Superior temporal gyrus (tissue), 1 donor: ENCODE data around the gene TRIM62.
"Not testable (repeated sequence)": the region's sequence is repeated elsewhere in the genome, so short reads cannot be mapped to it uniquely, and the experiment has no call there.

Source experiments
- DNase-seq: peaks from one replicate; pipeline ENCODE4 v3.0.0-alpha.2; 2016; ENCODE audit errors: extremely low spot score

Gene TRIM62

DNA sequence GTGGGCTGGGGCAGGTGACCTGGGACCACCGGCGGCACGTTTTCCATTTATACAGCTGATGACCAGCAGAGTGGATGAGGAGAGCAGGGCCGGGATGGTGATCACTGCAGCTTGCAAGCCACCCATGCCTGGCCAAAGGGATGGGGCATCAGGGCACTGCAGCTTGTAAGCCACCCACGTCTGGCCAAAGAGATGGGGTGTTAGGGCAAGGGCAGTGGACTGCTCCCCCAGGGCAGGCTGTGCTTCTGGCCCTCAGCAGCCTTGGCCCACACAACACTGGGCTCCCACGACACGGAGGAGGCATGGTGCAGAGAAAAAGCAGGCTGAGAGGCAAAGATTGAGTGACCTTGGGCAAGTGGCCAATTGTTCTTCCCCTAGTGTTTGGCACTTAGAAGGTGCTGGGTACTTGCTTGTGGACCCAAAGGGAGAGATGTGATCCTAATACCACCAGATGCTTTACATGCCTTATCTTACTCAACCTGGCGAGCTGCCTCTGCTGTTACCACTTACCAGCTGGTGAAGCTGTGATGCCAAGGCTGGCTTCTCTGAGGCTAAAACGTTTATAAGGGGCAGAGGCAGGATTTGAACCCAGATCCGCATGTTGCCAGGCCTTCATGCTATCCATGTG is 48.3 kb downstream of the TRIM62 start:
- DNase-seq = no peak

DNA sequence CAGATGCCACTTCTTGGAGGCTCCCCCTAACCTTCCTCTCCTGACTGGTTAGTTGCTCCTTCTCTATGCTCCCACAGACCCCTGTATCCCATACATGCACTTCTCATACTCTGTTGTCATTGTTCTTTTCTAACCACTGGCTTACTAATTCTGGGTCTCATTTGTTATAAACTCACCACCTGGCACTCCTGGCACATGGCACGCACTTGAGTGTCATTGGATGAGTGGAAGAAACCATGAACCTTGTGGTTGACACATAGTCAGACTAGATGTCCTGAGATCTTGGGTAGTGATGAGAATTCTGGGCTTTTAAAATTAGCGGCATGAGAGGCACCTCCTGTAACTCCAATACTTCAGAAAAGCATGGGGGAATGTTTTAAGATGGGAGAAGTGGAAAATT is 49.3 kb downstream of the TRIM62 start:
- no peak for DNase-seq

DNA sequence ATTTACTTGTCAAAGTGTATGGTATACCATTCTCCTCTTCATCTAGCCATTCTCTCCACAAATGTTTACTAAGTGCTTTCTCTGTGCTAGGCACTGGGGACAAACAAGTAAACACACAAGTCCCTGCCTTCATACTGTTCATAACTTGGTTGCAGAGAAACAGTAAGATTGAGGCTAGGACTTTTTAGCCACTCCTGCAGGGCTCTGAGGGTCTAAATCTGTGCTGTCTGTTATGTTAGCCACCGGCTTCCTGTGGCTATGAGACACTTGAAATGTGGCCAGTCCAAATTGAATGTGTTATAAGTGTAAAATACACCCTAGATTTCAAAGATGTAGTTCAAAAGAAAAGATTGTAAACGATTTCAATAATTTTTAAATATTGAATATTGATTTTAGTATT is 50.7 kb downstream of the TRIM62 start:
- no peak for DNase-seq

DNA sequence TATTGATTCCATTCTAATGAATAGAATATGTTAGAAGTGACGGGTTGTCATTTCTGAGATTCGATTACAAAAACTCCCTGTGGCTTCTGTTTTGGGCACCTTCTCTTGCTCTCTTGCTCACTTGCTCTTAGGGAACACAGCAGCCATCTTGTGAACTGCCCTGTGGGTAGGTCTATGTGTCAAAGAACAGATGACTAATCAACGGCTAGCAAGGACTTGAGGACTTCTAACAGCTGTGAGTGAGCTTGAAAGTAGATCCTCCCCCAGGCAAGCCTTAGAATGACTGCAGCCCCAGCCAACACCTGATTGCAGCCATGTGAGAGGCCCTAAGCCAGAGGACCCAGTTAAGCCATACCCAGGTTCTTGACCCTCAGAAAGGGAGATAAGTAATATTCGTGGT is 51.5 kb downstream of the TRIM62 start:
- DNase-seq = no peak

DNA sequence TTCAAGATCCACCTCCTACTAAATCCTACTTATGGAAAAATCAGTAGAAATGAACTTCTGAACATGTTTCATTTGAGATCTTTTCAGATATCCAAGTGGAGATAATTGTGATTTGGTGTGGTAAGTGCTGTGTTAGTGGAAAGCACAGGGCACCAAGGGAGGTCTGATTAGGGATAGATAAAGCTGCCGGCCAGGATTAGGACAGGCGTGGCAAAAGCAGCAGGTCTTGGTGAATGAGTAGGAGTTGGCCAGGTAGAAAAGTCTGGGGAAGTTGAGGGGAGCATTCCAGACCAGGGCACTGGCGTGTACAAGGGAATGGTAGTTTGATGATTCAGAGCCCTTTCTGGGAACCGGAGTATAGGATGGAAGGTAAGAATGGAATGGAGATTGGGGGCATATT is 53.1 kb downstream of the TRIM62 start:
- DNase-seq = no peak

DNA sequence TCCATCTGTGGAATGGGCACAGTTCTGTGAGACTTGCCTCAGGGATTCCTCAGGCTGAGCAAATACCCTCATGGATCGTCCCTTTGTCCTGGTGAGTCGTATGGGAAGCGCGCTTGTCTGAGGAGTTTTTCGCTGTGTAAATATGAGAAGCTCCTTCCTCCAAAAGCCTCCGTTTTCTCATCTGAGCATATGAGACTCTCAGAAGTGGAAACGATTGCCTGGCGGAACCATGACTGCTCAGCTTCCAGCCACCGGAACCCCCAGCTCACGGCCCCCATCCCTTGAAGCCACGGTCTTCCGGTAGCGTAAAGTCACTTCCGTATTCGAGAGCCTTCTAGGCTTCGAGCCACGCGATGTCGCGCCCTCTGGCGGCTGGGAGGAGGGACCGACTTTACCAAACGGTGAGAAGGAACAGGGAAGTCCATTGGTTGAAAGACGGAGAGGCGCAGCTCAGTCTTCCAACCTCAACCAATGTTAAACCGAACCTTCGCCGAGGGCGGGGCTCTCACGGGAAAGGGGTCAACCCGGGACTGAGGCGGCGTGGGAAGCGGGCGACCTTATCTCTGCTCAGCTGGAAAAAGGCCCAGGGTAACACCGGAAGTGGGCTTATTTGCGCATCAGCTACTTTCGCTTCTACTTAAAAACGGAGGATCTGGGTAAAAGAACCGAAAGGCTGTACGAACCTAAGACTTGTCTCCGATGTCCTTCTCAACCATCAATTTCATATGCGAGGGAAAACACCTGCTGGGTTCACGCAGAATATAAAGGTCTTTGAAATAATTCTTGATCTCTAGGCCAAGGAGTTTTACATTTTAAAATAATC is 54.6 kb downstream of the TRIM62 start:
- peak; percentile 99 for DNase-seq

DNA sequence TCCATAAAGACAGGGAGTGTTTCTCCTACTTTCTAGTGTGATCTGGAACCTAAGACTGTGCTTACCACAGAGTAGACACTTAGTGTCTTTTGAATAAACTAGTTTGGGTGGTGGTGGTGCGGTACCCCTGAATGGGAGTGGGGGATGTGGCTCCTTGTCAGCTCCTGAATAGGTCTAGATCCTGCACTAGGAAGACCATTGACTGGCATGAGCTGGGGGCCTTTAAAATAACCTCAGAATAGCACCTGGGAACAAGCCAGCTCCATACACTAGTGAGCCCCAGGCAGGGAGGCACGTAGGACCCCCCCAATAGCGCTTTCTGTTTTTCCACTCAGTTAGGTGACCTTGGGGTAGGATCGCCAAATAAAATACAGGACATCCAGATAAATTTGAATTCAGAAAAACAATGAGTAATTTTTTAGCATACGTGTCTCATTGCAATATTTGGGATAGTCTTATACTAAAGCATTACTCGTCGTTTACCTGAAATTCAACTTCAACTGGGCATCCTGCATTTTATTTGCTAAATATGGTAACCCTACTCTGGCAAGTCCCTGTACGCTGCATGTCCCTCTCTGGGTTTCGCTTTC is 55.3 kb downstream of the TRIM62 start:
- DNase-seq = no peak

DNA sequence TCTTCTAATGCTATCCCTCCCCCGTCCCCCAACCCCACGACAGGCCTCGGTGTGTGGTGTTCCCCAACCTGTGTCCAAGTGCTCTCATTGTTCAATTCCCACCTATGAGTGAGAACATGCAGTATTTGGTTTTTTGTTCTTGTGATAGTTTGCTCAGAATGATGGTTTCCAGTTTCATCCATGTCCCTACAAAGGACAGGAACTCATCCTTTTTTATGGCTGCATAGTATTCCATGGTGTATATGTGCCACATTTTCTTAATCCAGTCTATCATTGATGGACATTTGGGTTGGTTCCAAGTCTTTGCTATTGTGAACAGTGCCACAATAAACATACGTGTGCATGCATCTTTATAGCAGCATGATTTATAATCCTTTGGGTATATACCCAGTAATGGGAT is 57.2 kb downstream of the TRIM62 start:
- DNase-seq = not testable (repeated sequence)

DNA sequence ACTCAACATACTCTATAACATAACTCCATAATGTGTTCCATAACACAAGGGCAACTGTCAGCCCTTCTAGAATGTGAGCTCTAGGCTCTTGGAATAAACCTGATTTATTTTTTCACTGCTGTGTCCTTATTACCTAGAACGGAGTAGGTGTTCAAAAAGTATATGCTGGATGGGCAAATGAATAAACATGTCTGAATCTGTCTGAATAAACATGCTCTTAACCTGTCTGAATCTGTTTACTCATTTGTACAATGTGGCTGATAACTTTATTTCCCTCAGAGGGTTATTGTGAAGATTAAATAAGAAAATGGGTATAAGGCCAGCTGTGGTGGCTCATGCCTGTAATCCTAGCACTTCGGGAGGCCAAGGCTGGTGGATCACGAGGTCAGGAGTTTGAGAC is 58.6 kb downstream of the TRIM62 start:
- no peak for DNase-seq

DNA sequence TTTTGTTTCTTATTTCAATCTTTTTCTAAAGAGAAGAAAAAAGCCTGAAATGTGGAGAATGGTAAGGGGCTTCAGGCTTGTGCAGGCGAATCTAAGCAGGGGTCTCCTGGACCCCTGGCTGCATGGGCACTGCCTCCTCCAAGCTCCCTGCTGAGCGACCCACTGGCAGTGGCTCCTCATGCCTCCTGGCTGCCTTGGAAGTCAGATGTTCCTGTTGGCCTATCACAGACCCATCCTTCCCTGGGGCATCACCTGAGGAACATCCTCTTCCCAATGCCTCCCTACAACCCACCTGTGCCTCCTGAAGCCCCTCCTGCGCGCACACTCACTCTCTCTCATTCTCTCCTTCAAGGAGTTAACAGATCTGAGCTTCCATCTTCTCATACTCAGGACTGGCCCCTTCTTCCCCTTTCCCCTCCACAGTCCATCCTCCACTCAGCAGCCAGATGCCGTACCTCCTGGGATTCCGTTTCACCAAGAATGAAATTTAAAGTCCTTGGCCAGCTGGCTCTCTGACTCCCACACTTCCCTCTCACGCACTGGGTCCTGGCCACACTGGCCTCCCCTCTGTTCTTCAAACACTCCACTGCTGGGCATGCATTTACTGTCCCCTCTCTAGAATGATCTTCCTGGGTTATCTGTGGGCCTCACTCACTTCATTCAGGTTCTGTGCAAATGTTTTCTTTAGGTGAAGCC is 59.2 kb downstream of the TRIM62 start:
- no peak for DNase-seq

DNA sequence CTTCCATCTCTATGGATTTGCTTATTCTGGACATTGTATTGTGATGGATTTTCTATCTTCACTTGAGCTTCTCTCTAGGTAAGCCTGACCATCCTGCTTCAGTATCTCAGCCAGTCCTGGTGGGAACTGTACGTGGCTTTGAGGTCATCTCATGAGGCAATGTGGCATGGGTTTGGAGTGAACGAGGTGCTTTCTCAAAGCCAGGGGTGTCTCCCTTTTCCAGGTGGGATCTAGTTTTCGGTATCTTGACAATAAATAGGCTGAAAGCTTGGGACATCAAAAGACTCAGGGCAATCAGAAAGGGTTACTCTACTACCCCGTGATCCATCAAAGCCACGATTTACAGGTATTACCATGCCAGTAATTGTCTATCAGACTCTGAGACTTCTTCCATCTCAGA is 60.1 kb downstream of the TRIM62 start:
- no peak for DNase-seq

DNA sequence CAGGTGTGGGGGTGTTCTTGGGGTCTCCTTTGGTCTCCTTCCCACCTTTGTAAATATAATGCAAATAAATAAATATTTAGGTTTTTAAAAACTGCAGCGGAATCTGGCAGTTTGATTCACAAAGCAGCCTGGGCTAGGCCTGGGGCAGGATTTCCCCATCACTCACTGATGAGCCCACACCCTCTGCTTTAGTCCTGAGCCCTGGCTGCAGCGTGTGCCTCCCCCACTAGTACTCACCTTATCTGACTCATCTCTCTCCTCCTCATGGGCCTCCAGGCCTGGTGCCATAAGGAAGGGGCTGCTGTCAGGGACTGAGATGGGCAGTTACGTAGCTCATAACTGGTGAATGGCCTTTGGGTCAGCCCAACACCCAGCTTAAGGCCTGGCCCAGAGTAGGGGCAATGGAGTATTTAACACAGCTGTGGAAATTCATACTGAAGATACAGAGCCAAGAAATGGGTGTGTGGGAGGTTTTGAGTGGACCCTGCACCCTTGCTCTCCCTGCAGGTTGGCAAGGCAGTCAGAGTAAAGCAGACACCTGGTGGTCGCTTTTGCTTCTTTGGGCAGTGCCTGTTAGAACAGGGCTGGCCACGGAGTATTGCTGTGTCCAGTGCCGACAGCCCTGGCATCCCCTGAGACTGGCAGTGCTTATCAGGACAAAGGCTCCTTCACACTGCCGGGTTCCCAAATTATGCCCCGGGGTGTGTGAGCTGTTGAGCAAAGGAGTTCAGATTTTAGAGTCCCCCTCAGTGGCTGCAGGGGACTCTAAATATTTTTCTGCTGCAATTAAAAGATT is 61.2 kb downstream of the TRIM62 start:
- DNase-seq = no peak

DNA sequence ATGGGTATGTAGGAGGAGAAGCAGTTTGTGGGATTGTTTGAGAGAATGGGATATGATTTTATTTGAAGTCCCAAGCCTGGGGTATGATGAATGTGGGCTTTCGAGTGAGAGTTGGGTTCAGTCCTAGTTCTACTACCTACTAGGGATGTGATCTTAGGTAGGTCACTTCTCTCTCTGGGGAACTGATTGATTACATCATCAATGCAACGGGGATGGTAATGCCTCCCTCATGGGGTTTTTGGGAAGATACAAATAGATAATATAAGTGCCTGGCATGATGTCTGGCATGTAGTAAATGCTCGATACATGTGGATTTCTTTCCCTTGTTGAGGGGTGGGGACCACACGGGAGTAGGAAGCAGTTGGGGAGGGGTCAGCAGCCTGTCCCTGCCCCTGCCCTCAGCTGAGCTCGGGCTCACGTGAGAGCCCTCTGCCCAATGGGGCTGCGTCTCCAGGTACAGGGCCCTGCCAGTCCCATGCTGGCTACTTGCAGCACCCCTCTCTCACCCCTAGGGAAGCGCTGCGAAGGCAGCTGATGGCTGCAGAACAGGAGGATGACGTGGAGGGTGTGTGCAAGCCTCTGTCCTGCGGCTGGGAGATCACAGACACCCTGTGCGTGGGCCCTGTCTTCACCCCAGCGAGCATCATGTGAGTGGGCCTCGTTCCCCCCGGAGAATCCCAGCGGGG is 62.2 kb downstream of the TRIM62 start:
- no peak for DNase-seq

DNA sequence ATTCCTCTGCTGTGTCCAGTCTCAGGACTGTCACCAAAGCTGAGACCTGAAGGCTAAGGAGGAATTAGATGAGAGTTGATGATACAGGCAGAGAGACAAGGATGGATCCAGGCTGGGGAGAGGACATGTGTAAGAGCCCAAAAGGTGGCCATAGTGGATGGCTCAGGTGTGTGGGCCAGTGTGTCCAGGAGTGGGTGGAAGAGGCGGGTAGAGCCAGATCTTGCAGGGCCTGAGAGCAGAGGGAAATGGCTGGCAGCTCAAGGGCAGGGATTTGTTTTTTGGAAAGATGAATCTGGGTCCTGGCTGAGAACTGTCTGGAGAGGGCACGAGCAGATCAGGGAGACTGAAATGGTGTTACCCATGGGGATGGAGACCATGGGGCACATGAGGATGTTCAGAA is 62.8 kb downstream of the TRIM62 start:
- DNase-seq = no peak

DNA sequence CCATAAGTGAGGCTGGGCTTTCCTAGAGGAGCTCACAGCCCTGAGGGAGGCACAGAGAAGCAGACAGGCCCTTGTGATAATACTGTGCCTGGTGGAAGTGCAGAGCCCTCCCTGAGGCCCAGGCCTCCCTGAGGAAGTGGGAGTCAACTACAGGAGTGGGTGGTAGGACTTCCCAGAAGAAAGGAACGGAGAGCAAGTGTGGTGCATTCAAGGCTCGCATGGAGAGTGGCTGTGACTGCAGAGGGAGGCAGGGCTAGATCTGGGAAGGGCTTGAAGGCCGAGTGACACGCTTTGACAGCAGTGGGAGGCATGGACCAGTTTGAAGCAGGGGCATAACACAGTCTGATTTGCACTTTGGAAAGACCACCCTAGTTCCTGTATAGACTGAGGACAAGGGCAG is 63.6 kb downstream of the TRIM62 start:
- DNase-seq = no peak

DNA sequence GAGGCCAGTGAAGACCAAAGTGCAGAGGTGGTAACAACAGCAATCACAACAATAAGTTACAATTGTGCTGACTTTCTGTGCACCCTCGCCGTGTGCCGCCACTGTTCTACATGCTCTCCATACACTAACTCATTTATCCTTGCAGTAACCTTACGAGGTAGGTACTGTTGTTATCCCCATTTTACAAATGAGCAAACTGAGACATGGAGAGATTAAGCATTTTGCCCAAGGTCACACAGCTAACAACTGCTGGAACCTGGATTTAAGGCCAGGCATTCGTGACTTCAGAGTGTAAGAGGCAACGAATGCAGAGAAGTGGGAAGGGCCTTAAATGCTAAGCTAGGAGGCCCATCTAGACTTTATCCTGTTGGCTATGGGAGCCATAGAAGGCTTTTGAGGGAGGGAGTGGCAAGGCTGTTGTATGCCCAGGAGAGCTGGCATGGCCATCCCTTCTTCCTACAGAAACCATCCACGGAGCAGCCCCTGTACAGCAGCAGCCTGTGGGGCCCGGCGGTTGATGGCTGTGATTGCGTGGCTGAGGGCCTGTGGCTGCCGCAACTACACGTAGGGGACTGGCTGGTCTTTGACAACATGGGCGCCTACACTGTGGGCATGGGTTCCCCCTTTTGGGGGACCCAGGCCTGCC is 64.3 kb downstream of the TRIM62 start:
- DNase-seq = no peak

DNA sequence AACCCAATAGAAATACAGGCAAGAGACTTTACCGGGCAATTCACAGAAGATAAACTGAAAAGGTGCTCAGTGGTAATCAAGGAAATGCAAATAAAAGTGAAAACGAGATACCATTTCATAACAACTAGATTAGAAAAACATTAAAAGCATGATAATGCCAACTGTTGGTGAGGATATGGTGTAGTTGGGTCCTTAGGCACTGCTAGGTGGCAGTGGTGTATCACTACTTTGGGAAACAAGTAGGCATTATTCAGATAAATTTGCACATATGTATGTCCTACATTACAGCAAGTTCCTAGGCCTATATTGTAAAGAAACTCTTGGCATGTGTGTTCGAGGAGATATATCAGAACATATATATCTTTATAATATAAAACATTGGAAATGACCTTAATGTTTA is 69.9 kb downstream of the TRIM62 start:
- no peak for DNase-seq

DNA sequence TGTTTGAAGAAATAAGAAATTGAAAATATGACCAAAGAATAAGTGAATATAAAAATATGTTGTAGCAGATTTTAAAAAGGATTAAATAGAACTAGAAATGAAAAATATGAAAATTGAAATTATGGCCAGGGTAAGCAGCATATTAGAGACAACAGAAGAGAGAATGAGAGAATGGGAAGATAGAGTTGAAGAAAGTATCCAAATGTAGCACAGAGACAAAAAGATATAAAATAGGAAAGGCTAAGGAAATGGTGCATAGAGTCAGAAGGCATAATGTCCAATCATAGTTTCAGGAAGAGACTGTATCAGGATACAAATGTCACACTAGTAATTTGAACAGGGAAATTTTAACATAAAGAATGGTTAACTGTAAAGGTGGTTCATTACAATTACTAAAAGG is 71.4 kb downstream of the TRIM62 start:
- DNase-seq = no peak

DNA sequence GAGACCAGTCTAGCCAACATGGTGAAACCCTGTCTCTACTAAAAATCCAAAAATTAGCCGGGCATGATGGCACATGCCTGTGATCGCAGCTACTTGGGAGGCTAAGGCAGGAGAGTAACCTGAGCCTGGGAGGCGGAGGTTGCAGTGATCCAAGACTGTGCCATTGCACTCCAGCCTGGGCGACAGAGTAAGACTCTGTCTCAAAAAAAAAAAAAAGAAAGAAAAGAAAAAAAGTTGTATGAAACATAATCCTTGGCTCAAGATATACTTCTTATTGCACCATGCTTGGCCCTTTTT is 81.8 kb downstream of the TRIM62 start:
- DNase-seq = not testable (repeated sequence)

DNA sequence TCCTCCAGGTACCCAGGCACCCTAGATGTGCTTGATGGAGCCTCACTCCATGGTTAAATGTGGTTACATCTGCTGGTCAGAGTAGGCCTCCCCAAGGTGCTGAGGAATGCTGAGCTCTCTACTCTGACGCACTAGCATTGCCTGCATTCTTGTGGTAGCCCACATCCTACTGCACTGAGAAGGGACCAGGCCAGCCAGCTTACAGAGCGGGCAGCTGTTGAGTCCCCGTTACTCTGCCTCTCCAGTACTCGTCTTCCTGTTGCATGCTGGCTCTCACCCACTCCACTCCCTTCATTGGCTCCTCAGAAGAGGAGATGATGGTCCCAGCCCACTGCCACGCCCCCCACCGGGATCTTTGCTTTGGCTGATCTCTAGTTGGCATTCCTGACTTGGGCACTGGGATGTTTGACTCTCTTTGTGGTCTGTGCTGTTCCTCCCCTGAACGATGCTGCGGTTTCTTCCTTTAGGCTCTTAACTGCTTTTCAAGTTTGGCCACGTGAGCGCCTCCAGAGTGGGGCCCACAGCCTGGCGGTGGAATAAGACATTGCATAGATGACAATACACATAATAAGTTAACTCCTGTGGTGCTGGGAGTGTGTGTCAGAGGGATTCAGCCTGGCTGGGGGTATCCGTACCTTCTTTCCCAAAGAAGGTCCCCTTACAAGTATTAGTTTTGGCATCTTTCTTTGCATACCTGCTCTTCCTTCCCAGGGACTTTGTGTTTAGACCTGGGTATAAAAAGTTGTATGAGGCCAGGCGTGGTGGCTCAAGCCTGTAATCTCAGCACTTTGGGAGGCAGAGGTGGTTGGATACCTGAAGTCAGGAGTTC is 82.3 kb downstream of the TRIM62 start:
- DNase-seq = no peak
